ENCODE data around the gene WDR47.

DNA sequence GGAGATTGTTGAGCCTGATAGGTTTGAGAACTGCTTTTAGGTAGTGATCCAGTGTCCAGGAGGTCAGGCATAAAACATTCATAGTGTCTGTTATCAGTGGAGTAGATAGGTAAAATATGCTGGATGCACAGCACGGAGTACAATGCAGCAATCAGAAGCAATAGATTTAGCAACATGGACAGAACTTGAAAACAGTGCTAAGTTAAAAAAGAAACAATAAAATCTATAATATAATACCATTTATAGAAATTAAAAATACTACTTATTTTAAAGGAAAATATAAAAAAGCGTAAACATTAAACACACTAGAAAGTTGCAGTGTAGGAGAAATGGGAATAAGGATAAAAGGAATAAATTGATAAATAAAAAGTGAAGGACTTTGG, 37.3 kb upstream of the WDR47 start:
- TF ChIP-seq EP300 (IDR thresholded peaks at IDR 0.05; ENCODE audit: borderline replicate concordance in 1 of 2, low read depth in 2 of 2, low read length in 2 of 2) (no peak), SUZ12 (IDR thresholded peaks at IDR 0.05; ENCODE audit: low read length) (no peak), SIRT6 (IDR thresholded peaks at IDR 0.05; ENCODE audit: low read length) (no peak), KDM1A (IDR thresholded peaks at IDR 0.05; ENCODE audit: borderline replicate concordance, low read length) (no peak), SIX5 (IDR thresholded peaks at IDR 0.05; ENCODE audit: low read depth, low read length) (no peak), RBBP5 (IDR thresholded peaks at IDR 0.05; ENCODE audit: borderline replicate concordance, low read depth, low read length) (no peak), JUND (IDR thresholded peaks at IDR 0.05; ENCODE audit: low read length) (no peak), TAF7 (optimal IDR thresholded peaks at IDR 0.05; ENCODE audit: borderline replicate concordance, low read depth, low read length) (no peak)
- TF ChIP-seq, protein P1, sequence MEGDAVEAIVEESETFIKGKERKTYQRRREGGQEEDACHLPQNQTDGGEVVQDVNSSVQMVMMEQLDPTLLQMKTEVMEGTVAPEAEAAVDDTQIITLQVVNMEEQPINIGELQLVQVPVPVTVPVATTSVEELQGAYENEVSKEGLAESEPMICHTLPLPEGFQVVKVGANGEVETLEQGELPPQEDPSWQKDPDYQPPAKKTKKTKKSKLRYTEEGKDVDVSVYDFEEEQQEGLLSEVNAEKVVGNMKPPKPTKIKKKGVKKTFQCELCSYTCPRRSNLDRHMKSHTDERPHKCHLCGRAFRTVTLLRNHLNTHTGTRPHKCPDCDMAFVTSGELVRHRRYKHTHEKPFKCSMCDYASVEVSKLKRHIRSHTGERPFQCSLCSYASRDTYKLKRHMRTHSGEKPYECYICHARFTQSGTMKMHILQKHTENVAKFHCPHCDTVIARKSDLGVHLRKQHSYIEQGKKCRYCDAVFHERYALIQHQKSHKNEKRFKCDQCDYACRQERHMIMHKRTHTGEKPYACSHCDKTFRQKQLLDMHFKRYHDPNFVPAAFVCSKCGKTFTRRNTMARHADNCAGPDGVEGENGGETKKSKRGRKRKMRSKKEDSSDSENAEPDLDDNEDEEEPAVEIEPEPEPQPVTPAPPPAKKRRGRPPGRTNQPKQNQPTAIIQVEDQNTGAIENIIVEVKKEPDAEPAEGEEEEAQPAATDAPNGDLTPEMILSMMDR (IDR thresholded peaks at IDR 0.05; ENCODE audit: control extremely low read depth in 1 of 3, insufficient read depth in 1 of 3, low read depth in 1 of 3, low read length in 3 of 3), result no peak
- TF ChIP-seq, protein P2, sequence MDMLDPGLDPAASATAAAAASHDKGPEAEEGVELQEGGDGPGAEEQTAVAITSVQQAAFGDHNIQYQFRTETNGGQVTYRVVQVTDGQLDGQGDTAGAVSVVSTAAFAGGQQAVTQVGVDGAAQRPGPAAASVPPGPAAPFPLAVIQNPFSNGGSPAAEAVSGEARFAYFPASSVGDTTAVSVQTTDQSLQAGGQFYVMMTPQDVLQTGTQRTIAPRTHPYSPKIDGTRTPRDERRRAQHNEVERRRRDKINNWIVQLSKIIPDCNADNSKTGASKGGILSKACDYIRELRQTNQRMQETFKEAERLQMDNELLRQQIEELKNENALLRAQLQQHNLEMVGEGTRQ (IDR thresholded peaks at IDR 0.05; ENCODE audit: low read length), result no peak
